ENCODE results near the gene TEX47.

GRCh38 chr7:88758381-88759229, 36.9 kb downstream of the TEX47 start:
- TF ChIP-seq CTCF (IDR thresholded peaks at IDR 0.05 in 8 of 11, conservative IDR thresholded peaks at IDR 0.05 in 3 of 11), result no peak
- TF ChIP-seq POLR2A (IDR thresholded peaks at IDR 0.05), result no peak
- no peak for TF ChIP-seq POLR2AphosphoS5 (IDR thresholded peaks at IDR 0.05)

Data from spleen (tissue), 7 donors.